SK-N-SH (cell line): ENCODE results near the gene PPP4C. TPM values are rescaled to one million over a fixed set of nuclear protein-coding genes. Genes with fewer than 3 reads are reported as not detected.

Source experiments
- CTCF ChIA-PET: fragments of 300-600, 350-600 bp; formaldehyde crosslinking; extraction: SDS; loops from one replicate; lab custom pipeline; 2021; lab: Yijun Ruan, JAX
- POLR2A ChIA-PET: fragments of 350-600 bp; sonication (Branson Sonifier 250); formaldehyde crosslinking; extraction: SDS; loops from one replicate; lab custom pipeline; 2020; ENCODE audit warnings: antibody characterized with exemption, inconsistent platforms; lab: Yijun Ruan, JAX
- DNase-seq: peaks from one replicate; pipeline ENCODE4 v3.0.0; 2012
- H2AFZ ChIP-seq: fragments of 200-600 bp; sonication (generic); 2 replicates; pipeline ENCODE4 v1.8.1; 2016; ENCODE audit warnings: antibody characterized with exemption, mild to moderate bottlenecking, low read depth
- H3F3A ChIP-seq: fragments of 200-600 bp; sonication (generic); replicated peaks from 2 replicates; pipeline ENCODE3; 2016; ENCODE audit warnings: antibody characterized with exemption, mild to moderate bottlenecking; ENCODE audit not compliant: insufficient read depth
- H3K27ac ChIP-seq, 2 experiments: fragments of 200-500 bp in 1 of 2; fragments of 200-600 bp in 1 of 2; sonication (Bioruptor generic) in 1 of 2; sonication (generic), shearing (Covaris generic) in 1 of 2; 2 replicates each; pipeline versions ENCODE4 v1.5.1 to v1.6.1; 2014 to 2016; ENCODE audit warnings: low read depth in 2 of 2, inconsistent platforms in 1 of 2, low read length in 1 of 2, mild to moderate bottlenecking in 1 of 2, mixed read lengths in 1 of 2
- H3K27me3 ChIP-seq: fragments of 200-600 bp; sonication (generic), shearing (Covaris generic); 2 replicates; pipeline ENCODE4 v1.6.1; 2016; ENCODE audit warnings: mixed run types; ENCODE audit not compliant: insufficient read depth
- H3K36me3 ChIP-seq, 2 experiments: fragments of 200-500 bp in 1 of 2; fragments of 200-600 bp in 1 of 2; sonication (Bioruptor generic) in 1 of 2; sonication (generic) in 1 of 2; replicated peaks in 1 of 2; 2 replicates each; pipeline versions ENCODE3 to v1.5.1; 2014 to 2016; ENCODE audit warnings: low read length in 1 of 2, mild to moderate bottlenecking in 1 of 2; ENCODE audit not compliant: insufficient read depth in 2 of 2, control insufficient read depth in 1 of 2
- H3K4me1 ChIP-seq, 2 experiments: fragments of 200-500 bp in 1 of 2; fragments of 200-600 bp in 1 of 2; sonication (Bioruptor generic) in 1 of 2; sonication (generic), shearing (Covaris generic) in 1 of 2; 2 replicates each; pipeline versions ENCODE4 v1.5.1 to v1.6.1; 2014 to 2016; ENCODE audit warnings: low read depth in 1 of 2, low read length in 1 of 2, mixed run types in 1 of 2; ENCODE audit not compliant: insufficient read depth in 2 of 2, control insufficient read depth in 1 of 2
- H3K4me2 ChIP-seq: fragments of 200-600 bp; sonication (generic), shearing (Covaris generic); 2 replicates; pipeline ENCODE4 v1.6.1; 2017; ENCODE audit warnings: mixed run types
- H3K4me3 ChIP-seq, 2 experiments: fragments of 200-500 bp in 1 of 2; fragments of 200-600 bp in 1 of 2; sonication (Bioruptor generic) in 1 of 2; sonication (generic), shearing (Covaris generic) in 1 of 2; 2 replicates each; pipeline versions ENCODE4 v1.5.1 to v1.8.1; 2014 to 2016; ENCODE audit warnings: low read depth in 2 of 2, inconsistent platforms in 1 of 2, low read length in 1 of 2, mild to moderate bottlenecking in 1 of 2, mixed read lengths in 1 of 2, moderate library complexity in 1 of 2
- H3K79me2 ChIP-seq: fragments of 200-600 bp; sonication (generic); 2 replicates; pipeline ENCODE4 v1.8.1; 2017; ENCODE audit warnings: mild to moderate bottlenecking; ENCODE audit not compliant: insufficient read depth
- H3K9ac ChIP-seq: fragments of 200-600 bp; sonication (generic); 2 replicates; pipeline ENCODE4 v1.6.1; 2017; ENCODE audit warnings: mixed run types
- H3K9me2 ChIP-seq: fragments of 200-600 bp; sonication (generic); 2 replicates; pipeline ENCODE4 v1.6.1; 2017; ENCODE audit warnings: mixed run types
- H3K9me3 ChIP-seq: fragments of 200-600 bp; sonication (generic); 2 replicates; pipeline ENCODE4 v1.6.1; 2017; ENCODE audit warnings: mixed run types, mild to moderate bottlenecking, moderate library complexity
- H4K20me1 ChIP-seq: fragments of 200-600 bp; sonication (generic); 2 replicates; pipeline ENCODE4 v1.6.1; 2017; ENCODE audit warnings: mild to moderate bottlenecking, mixed run types; ENCODE audit not compliant: insufficient read depth
- CHD2 ChIP-seq: fragments of 150-350 bp; IDR thresholded peaks from 2 replicates; pipeline ENCODE4 v1.6.1; 2018; ENCODE audit warnings: low read length; ENCODE audit not compliant: partially characterized antibody
- ELF1 ChIP-seq: IDR thresholded peaks from 2 replicates; pipeline ENCODE4 v1.4.0; 2012
- EP300 ChIP-seq, 2 experiments: IDR thresholded peaks; 2 replicates each; pipeline versions ENCODE4 v1.4.0 to v1.6.1; 2012; ENCODE audit warnings: borderline replicate concordance in 1 of 2, low read depth in 1 of 2, low read length in 1 of 2
- FOXJ3 ChIP-seq: sonication (generic); formaldehyde crosslinking; IDR thresholded peaks from 2 replicates; pipeline ENCODE4 v1.5.1; 2020; ENCODE audit warnings: mild to moderate bottlenecking, missing genetic modification reagents
- FOXM1 ChIP-seq: IDR thresholded peaks from 2 replicates; pipeline ENCODE4 v1.4.0; 2012; ENCODE audit warnings: low read depth, mild to moderate bottlenecking
- GABPA ChIP-seq: IDR thresholded peaks from 2 replicates; pipeline ENCODE4 v1.4.0; 2012; ENCODE audit warnings: low read depth, mild to moderate bottlenecking
- GATA2 ChIP-seq: sonication (generic); formaldehyde crosslinking; IDR thresholded peaks from 2 replicates; pipeline ENCODE4 v1.5.0; 2020; ENCODE audit warnings: mild to moderate bottlenecking, missing genetic modification reagents
- MEF2A ChIP-seq: IDR thresholded peaks from 2 replicates; pipeline ENCODE4 v1.4.0; 2012; ENCODE audit warnings: low read depth, borderline replicate concordance
- NFIC ChIP-seq: IDR thresholded peaks from 2 replicates; pipeline ENCODE4 v1.4.0; 2012; ENCODE audit warnings: borderline replicate concordance
- RAD21 ChIP-seq: IDR thresholded peaks from 2 replicates; pipeline ENCODE4 v1.6.1; 2012; ENCODE audit warnings: mild to moderate bottlenecking, low read length
- RCOR1 ChIP-seq: fragments of 150-350 bp; IDR thresholded peaks from 2 replicates; pipeline ENCODE4 v1.6.1; 2017; ENCODE audit warnings: antibody characterized with exemption, low read length
- SIN3A ChIP-seq: IDR thresholded peaks from 2 replicates; pipeline ENCODE4 v1.6.1; 2012; ENCODE audit warnings: low read depth, mild to moderate bottlenecking, low read length, moderate library complexity, borderline replicate concordance
- TEAD4 ChIP-seq: IDR thresholded peaks from 2 replicates; pipeline ENCODE4 v1.4.0; 2012; ENCODE audit warnings: mild to moderate bottlenecking, borderline replicate concordance; ENCODE audit not compliant: insufficient read depth
- WGBS: methylation state at CpG from one replicate; pipeline ENCODE4 v1.1.6; 2017; ENCODE audit warnings: low lambda C conversion rate; 5-methylcytosine and 5-hydroxymethylcytosine counted together
- polyA plus RNA-seq, 3 experiments: library from polyadenylated mRNA; depleted of rRNA; stranded (reverse); fragments of >200 nt; gene quantifications; 2 replicates each; pipeline ENCODE4 v1.2.3, GENCODE V29; 2012
- TF ChIP-seq, protein P1 (sequence below): IDR thresholded peaks from 2 replicates; pipeline ENCODE4 v1.4.0; 2012; ENCODE audit warnings: low read depth, borderline replicate concordance
- TF ChIP-seq, protein P2 (sequence below): IDR thresholded peaks from 2 replicates; pipeline ENCODE4; 2012

PPP4C gene
- polyA plus RNA-seq, 1 of the 3 experiments (the other 2 are of a cell fraction): 339 TPM

DNA sequence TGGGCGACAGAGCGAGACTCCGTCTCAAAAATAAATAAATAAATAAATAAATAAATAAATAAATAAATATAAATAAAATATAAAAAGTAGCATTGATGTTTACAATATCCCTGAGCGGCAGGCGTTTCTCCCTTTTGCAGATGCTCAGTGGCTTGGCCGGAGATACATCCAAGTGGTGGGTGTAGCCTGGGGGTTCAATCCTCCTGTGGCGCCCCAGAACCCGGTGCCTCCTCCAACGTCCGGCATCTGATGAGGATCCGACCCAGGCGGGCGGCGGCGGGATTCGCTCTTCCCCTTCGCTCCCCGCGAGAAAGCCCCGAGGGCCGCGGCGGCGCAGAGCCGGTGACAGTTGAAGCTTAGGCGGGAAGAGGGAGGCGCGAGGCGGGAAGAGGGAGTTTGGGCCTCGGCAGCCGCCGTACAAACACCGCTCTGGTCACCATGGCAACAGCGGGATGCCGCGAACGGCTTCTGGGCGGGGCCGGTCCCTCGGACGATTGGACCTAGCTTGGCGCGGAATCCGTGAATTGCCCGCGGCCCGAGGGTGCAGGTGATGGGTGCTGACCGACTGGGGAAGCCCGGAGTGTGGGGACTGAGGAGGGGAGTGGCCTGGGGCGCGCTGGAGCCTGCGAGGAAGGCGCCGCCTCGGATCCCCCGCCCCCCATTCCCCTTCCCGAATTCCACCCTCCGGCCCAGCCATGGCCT is 23.0 kb upstream of the PPP4C start (continued):
- TF ChIP-seq RCOR1 (no peak), NFIC (no peak), GATA2 (CRISPR knock-in tag) (no peak), SIN3A (peak; percentile 98), EP300 (IDR thresholded peaks at IDR 0.05; ENCODE audit: borderline replicate concordance in 1 of 2, low read depth in 1 of 2, low read length in 1 of 2) (peak; percentile 26 to 33; a peak in 2 of 4 replicates), GABPA (no peak), ELF1 (peak; percentile 49), CHD2 (no peak), MEF2A (no peak), TEAD4 (no peak)
- TF ChIP-seq, protein P1, sequence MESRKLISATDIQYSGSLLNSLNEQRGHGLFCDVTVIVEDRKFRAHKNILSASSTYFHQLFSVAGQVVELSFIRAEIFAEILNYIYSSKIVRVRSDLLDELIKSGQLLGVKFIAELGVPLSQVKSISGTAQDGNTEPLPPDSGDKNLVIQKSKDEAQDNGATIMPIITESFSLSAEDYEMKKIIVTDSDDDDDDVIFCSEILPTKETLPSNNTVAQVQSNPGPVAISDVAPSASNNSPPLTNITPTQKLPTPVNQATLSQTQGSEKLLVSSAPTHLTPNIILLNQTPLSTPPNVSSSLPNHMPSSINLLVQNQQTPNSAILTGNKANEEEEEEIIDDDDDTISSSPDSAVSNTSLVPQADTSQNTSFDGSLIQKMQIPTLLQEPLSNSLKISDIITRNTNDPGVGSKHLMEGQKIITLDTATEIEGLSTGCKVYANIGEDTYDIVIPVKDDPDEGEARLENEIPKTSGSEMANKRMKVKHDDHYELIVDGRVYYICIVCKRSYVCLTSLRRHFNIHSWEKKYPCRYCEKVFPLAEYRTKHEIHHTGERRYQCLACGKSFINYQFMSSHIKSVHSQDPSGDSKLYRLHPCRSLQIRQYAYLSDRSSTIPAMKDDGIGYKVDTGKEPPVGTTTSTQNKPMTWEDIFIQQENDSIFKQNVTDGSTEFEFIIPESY: peak; percentile 81; the same call in 1 of the 2 replicates

DNA sequence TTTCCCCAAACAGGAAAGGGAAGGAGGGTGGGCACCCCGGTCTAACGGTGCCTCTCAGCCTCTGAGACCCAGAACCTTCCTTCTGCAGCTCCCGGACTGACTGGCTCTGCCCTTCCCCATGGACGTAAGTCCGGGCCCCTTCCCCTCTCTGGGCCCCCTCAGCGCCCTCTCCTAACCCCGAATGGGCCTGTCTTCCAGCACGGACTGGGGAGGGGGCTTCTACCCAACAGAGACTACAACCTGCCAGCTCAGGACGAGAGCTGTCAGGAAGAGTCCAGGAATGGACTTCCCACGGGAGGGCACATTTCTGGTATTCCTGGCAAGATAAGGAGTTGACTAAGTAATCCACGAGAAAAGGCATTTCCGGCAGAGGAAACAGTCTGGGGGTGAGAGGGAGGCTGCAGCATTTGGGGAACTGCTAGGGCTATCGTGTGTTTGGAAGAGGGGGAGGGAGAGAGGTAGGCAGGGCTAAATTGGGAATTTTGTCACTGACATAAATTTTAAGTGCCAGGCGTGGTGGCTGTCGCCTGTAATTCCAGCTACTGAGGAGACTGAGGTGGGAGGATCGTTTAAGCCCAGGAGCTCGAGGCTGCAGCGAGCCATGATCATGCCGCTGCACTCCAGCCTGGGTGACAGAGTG is 22.3 kb upstream of the PPP4C start:
- ChIA-PET POLR2A (interaction anchor here (1.0 to 2.6 kb wide), 5 partner anchors 10 to 39 kb away, joined by 4 to 19 read pairs (median 7); partner anchors contain the start of genes ALDOA and TBX6), CTCF (interaction anchor here (0.9 to 4.6 kb wide), 8 partner anchors 10 to 237 kb away, joined by 3 to 24 read pairs (median 4); partner anchors contain the start of genes TBX6 and TLCD3B)
- peaks cover 36% of the 10 kb centered on the region; the same call in 1 of the 2 replicates for H3K79me2 ChIP-seq
- peaks cover 0 to 5% of the 10 kb centered on the region in 2 experiments for H3K36me3 ChIP-seq
- H2AFZ ChIP-seq: peak overlapping the region; percentile 83
- H3F3A ChIP-seq: peaks cover 22% of the 10 kb centered on the region
- no peaks in the 10 kb centered on the region for H3K27me3 ChIP-seq
- peak overlapping the region; percentile 92 for H3K9ac ChIP-seq
- peak overlapping the region; percentile 97 for H3K4me2 ChIP-seq
- no peaks in the 10 kb centered on the region for H3K9me2 ChIP-seq
- peak overlapping the region; percentile 58 to 70; a peak in 2 of 4 replicates for H3K27ac ChIP-seq
- 5% methylated on average over 19 of the region's 19 CpGs for WGBS
- H3K4me3 ChIP-seq: peak overlapping the region; percentile 68 to 97
- no peak for TF ChIP-seq RAD21
- TF ChIP-seq, protein P2, sequence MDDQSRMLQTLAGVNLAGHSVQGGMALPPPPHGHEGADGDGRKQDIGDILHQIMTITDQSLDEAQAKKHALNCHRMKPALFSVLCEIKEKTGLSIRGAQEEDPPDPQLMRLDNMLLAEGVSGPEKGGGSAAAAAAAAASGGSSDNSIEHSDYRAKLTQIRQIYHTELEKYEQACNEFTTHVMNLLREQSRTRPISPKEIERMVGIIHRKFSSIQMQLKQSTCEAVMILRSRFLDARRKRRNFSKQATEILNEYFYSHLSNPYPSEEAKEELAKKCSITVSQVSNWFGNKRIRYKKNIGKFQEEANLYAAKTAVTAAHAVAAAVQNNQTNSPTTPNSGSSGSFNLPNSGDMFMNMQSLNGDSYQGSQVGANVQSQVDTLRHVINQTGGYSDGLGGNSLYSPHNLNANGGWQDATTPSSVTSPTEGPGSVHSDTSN: no peak
- 0 out of 2 replicates have a peak, but pooled peaks have one; percentile 40 for TF ChIP-seq SIN3A
- TF ChIP-seq FOXM1: no peak
- no peak for TF ChIP-seq FOXJ3
- no peaks in the 10 kb centered on the region for H4K20me1 ChIP-seq
- H3K9me3 ChIP-seq: no peaks in the 10 kb centered on the region
- peaks cover 5% of the 10 kb centered on the region in 2 experiments; a peak in 2 of 4 replicates for H3K4me1 ChIP-seq
- no peak for DNase-seq
